Measurements from ENCODE around the gene CLASP1. TPM values are rescaled to one million over a fixed set of nuclear protein-coding genes. Genes with fewer than 3 reads are reported as not detected.

CLASP1 gene
- total RNA-seq, 1 experiment from 2014 or later = 45.9 TPM

GRCh38 chr2:121490584-121491133 lies 158.6 kb downstream of the CLASP1 start:
- no peaks in the 10 kb centered on the region for H3K27me3 Mint-ChIP-seq (ENCODE audit: low read depth)
- no peak overlapping the region for H2BK120ac ChIP-seq (ENCODE audit: low read depth, low read length, poor library complexity, severe bottlenecking)
- TF ChIP-seq, protein P1, sequence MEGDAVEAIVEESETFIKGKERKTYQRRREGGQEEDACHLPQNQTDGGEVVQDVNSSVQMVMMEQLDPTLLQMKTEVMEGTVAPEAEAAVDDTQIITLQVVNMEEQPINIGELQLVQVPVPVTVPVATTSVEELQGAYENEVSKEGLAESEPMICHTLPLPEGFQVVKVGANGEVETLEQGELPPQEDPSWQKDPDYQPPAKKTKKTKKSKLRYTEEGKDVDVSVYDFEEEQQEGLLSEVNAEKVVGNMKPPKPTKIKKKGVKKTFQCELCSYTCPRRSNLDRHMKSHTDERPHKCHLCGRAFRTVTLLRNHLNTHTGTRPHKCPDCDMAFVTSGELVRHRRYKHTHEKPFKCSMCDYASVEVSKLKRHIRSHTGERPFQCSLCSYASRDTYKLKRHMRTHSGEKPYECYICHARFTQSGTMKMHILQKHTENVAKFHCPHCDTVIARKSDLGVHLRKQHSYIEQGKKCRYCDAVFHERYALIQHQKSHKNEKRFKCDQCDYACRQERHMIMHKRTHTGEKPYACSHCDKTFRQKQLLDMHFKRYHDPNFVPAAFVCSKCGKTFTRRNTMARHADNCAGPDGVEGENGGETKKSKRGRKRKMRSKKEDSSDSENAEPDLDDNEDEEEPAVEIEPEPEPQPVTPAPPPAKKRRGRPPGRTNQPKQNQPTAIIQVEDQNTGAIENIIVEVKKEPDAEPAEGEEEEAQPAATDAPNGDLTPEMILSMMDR (conservative IDR thresholded peaks at IDR 0.05) = no peak
- no peak overlapping the region for H3K18ac ChIP-seq (ENCODE audit: insufficient read length, low read depth, low read length)
- H3K27me3 ChIP-seq (ENCODE audit: insufficient read depth, low read length) = no peaks in the 10 kb centered on the region
- no peak overlapping the region for H2BK5ac ChIP-seq (ENCODE audit: insufficient read length, low read length)
- no peak overlapping the region for H4K5ac ChIP-seq (ENCODE audit: insufficient read length, low read depth, low read length)
- no peaks in the 10 kb centered on the region for H3K9me3 Mint-ChIP-seq
- no peak overlapping the region for H2AFZ ChIP-seq (ENCODE audit: low read length)
- H3K36me3 Mint-ChIP-seq (ENCODE audit: insufficient read depth in 1 of 3, low read depth in 3 of 3) = no peaks in the 10 kb centered on the region; a peak in 1 of 7 replicates
- H3K79me1 ChIP-seq (ENCODE audit: insufficient read depth, low read depth, low read length, poor library complexity, severe bottlenecking) = no peaks in the 10 kb centered on the region
- no peak overlapping the region for H3K4me2 ChIP-seq (ENCODE audit: insufficient read depth, insufficient read length, low read length)
- H4K91ac ChIP-seq (ENCODE audit: insufficient read length, low read depth, low read length) = no peak overlapping the region
- H2BK12ac ChIP-seq (ENCODE audit: insufficient read length, low read depth, low read length) = no peak overlapping the region
- no peak overlapping the region for H3K27ac ChIP-seq (ENCODE audit: insufficient read length, low read depth, low read length)
- H3K4me1 ChIP-seq (ENCODE audit: insufficient read depth, low read length) = peaks cover 2% of the 10 kb centered on the region; the same call in 1 of the 2 replicates
- H3K23ac ChIP-seq (ENCODE audit: insufficient read length, low read depth, low read length) = no peak overlapping the region
- H3K27ac Mint-ChIP-seq = no peak overlapping the region; a peak in 1 of 7 replicates
- H3K9me3 ChIP-seq (ENCODE audit: control insufficient read depth, low read depth, low read length) = no peaks in the 10 kb centered on the region
- peaks cover 22 to 23% of the 10 kb centered on the region in 2 experiments for H3K4me1 Mint-ChIP-seq
- no peaks in the 10 kb centered on the region for H3K23me2 ChIP-seq (ENCODE audit: insufficient read length, low read depth, low read length, poor library complexity, severe bottlenecking)
- peaks cover 2% of the 10 kb centered on the region for H3K79me2 ChIP-seq (ENCODE audit: insufficient read depth, low read length)
- no peak overlapping the region for H3K9ac ChIP-seq (ENCODE audit: extremely low read depth, insufficient read length, low read length)
- H3K56ac ChIP-seq (ENCODE audit: insufficient read length, low read depth, low read length) = no peak overlapping the region
- H2BK20ac ChIP-seq (ENCODE audit: low read depth, low read length, poor library complexity, severe bottlenecking) = no peak overlapping the region
- H4K20me1 ChIP-seq (ENCODE audit: control insufficient read depth, insufficient read depth, insufficient read length) = no peaks in the 10 kb centered on the region
- H3K4ac ChIP-seq (ENCODE audit: low read depth, low read length) = no peak overlapping the region
- no peak overlapping the region for H3K14ac ChIP-seq (ENCODE audit: insufficient read depth, low read length)
- H2BK15ac ChIP-seq (ENCODE audit: low read depth, low read length) = no peak overlapping the region
- 0 out of 5 replicates have a peak overlapping the region, but pooled peaks of 1 of the 2 experiments have one; percentile 7 for H3K4me3 Mint-ChIP-seq
- H4K8ac ChIP-seq (replicated peaks; ENCODE audit: insufficient read length, low read depth, low read length) = no peak overlapping the region
- no peak overlapping the region for H3T11ph ChIP-seq (ENCODE audit: low read length)
- no peak overlapping the region for H2AK5ac ChIP-seq (ENCODE audit: insufficient read length, low read length)
- no peak for DNase-seq
- no CpG with 5 or more reads among the region's 3 CpGs for WGBS (ENCODE audit: extremely low coverage, insufficient read length, low lambda C conversion rate)

All from H9 (cell line).